Nephron progenitor cell (in vitro differentiated cells): ENCODE data around the gene CPVL.

ENCODE experiments used
- DNase-seq: peaks from one replicate; pipeline ENCODE4 v3.0.0; 2021
- H3K27ac Mint-ChIP-seq: 2 replicates; pipeline ENCODE4 v1.8.0; 2021; ENCODE audit warnings: mild to moderate bottlenecking, moderate library complexity, mixed read lengths
- H3K27me3 Mint-ChIP-seq: 2 replicates; pipeline ENCODE4 v1.8.0; 2021; ENCODE audit warnings: mild to moderate bottlenecking, low read depth, mixed read lengths; ENCODE audit not compliant: poor library complexity
- H3K36me3 Mint-ChIP-seq: 2 replicates; pipeline ENCODE4 v1.8.0; 2021; ENCODE audit warnings: low read depth, mixed read lengths
- H3K4me1 Mint-ChIP-seq: 2 replicates; pipeline ENCODE4 v1.8.0; 2021; ENCODE audit warnings: mixed read lengths
- H3K4me3 Mint-ChIP-seq: 2 replicates; pipeline ENCODE4 v1.8.0; 2021; ENCODE audit warnings: mild to moderate bottlenecking, moderate library complexity, mixed read lengths
- H3K9me3 Mint-ChIP-seq: 2 replicates; pipeline ENCODE4 v1.8.0; 2021; ENCODE audit warnings: mild to moderate bottlenecking, moderate library complexity, mixed read lengths
- CTCF ChIP-seq: fragments of 200-600 bp; sonication (generic); IDR thresholded peaks from 2 replicates; pipeline ENCODE4 v1.5.0; 2021; ENCODE audit warnings: antibody characterized with exemption

Gene CPVL

DNA sequence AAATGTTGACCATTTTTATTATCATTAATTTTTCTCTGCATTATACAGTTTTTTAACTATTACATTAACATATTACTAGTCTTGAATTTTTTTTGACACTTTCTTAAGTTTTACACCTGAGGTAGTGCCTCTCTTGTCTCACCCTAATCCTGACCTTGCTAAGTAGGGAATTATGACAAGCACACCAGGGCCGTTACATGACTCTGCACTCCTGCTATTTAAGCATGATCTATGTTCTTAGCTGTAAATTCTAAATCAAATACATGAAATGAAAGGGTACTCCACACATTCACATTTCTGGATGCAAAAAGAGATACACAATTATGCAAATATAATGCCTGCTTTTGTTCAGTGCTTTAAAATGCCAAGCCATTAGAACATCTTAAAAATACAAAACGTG, 23.6 kb downstream of the CPVL start:
- TF ChIP-seq CTCF = no peak
- no peak overlapping the region for H3K27ac Mint-ChIP-seq
- H3K4me1 Mint-ChIP-seq = peaks cover 19% of the 10 kb centered on the region
- no peak for DNase-seq
- peaks cover 15% of the 10 kb centered on the region for H3K36me3 Mint-ChIP-seq
- H3K4me3 Mint-ChIP-seq = no peak overlapping the region
- no peaks in the 10 kb centered on the region for H3K9me3 Mint-ChIP-seq
- H3K27me3 Mint-ChIP-seq = peaks cover 2% of the 10 kb centered on the region

GRCh38 chr7:29122081-29122480, 24.3 kb downstream of the CPVL start:
- Mint-ChIP-seq H3K27me3 (peaks cover 2% of the 10 kb centered on the region), H3K4me1 (peaks cover 13% of the 10 kb centered on the region), H3K27ac (no peak overlapping the region), H3K36me3 (peaks cover 15% of the 10 kb centered on the region), H3K4me3 (no peak overlapping the region), H3K9me3 (no peaks in the 10 kb centered on the region)
- no peak for DNase-seq
- no peak for TF ChIP-seq CTCF

GRCh38 chr7:29120955-29121354, 25.4 kb downstream of the CPVL start:
- TF ChIP-seq CTCF = no peak
- no peak overlapping the region for H3K27ac Mint-ChIP-seq
- DNase-seq = no peak
- peaks cover 15% of the 10 kb centered on the region for H3K4me1 Mint-ChIP-seq
- H3K4me3 Mint-ChIP-seq = no peak overlapping the region
- H3K27me3 Mint-ChIP-seq = no peaks in the 10 kb centered on the region
- H3K9me3 Mint-ChIP-seq = no peaks in the 10 kb centered on the region
- H3K36me3 Mint-ChIP-seq = peaks cover 15% of the 10 kb centered on the region

- H3K36me3 Mint-ChIP-seq = peaks cover 15% of the 10 kb centered on the region
- no peak overlapping the region for H3K4me3 Mint-ChIP-seq
- no peaks in the 10 kb centered on the region for H3K27me3 Mint-ChIP-seq
- H3K4me1 Mint-ChIP-seq = peaks cover 24% of the 10 kb centered on the region
- H3K9me3 Mint-ChIP-seq = no peaks in the 10 kb centered on the region
- H3K27ac Mint-ChIP-seq = no peak overlapping the region
- no peak for TF ChIP-seq CTCF
- no peak for DNase-seq
These were observed 26.8 kb downstream of the CPVL start for GRCh38 chr7:29119538-29119937.

GRCh38 chr7:29116361-29117200, 29.8 kb downstream of the CPVL start:
- Mint-ChIP-seq H3K27ac (no peak overlapping the region), H3K9me3 (no peaks in the 10 kb centered on the region), H3K27me3 (no peaks in the 10 kb centered on the region), H3K36me3 (peaks cover 21% of the 10 kb centered on the region), H3K4me1 (peaks cover 16% of the 10 kb centered on the region), H3K4me3 (no peak overlapping the region)
- no peak for TF ChIP-seq CTCF
- no peak for DNase-seq

GRCh38 chr7:29115753-29116152, 30.6 kb downstream of the CPVL start:
- no peak for TF ChIP-seq CTCF
- Mint-ChIP-seq H3K27ac (no peak overlapping the region), H3K4me1 (peaks cover 16% of the 10 kb centered on the region), H3K27me3 (no peaks in the 10 kb centered on the region), H3K4me3 (no peak overlapping the region), H3K36me3 (peaks cover 27% of the 10 kb centered on the region), H3K9me3 (peaks cover 2% of the 10 kb centered on the region)
- DNase-seq = no peak
